ENCODE measurements around the gene FSD1. TPM values are rescaled to one million over a fixed set of nuclear protein-coding genes. Genes with fewer than 3 reads are reported as not detected.
"Not testable (repeated sequence)": the region's sequence is repeated elsewhere in the genome, so short reads cannot be mapped to it uniquely, and the experiment has no call there.

The FSD1 gene
- total RNA-seq, 2 donors from 2014 or later = 0.98 to 2.4 TPM

DNA sequence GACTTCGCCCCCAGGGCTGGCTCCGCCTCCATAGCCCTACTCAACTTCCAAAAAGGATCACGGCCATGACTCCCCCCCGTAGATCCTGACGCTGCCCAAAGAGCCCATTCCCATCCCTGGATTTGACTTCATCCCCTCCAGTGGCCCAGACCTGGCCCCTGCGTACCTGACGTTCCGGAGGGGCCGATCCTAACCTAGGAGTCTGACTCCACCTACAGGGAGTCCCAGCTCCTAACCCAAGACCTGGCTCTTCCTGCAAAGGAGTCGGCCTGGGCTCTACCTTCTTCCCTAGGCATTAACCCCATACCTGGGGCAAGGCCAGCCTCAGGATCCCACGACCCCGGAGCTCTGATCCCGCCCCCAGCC lies 23.5 kb downstream of the FSD1 start:
- Histone ChIP-seq H3K27me3 (no peaks in the 10 kb centered on the region), H3K4me1 (no peaks in the 10 kb centered on the region), H3K9ac (ENCODE audit: low read depth in 2 of 2, low read length in 2 of 2) (no peak overlapping the region), H3K4me3 (no peak overlapping the region), H3K9me3 (no peaks in the 10 kb centered on the region), H3K36me3 (no peaks in the 10 kb centered on the region), H3K27ac (no peak overlapping the region)
- TF ChIP-seq CTCF (IDR thresholded peaks at IDR 0.05) = no peak
- DNase-seq = no peak
- intact Hi-C loops (cut with DNase I) = no loop called here

GRCh38 chr19:4328243-4328990 lies 24.0 kb downstream of the FSD1 start:
- H3K4me1 ChIP-seq = no peaks in the 10 kb centered on the region
- no peak for TF ChIP-seq CTCF (IDR thresholded peaks at IDR 0.05)
- no peaks in the 10 kb centered on the region for H3K27me3 ChIP-seq
- no peaks in the 10 kb centered on the region for H3K9me3 ChIP-seq
- no peak overlapping the region for H3K9ac ChIP-seq (ENCODE audit: low read depth in 2 of 2, low read length in 2 of 2)
- H3K27ac ChIP-seq = no peak overlapping the region
- intact Hi-C loops (cut with DNase I) = no loop called here
- H3K36me3 ChIP-seq = no peaks in the 10 kb centered on the region
- H3K4me3 ChIP-seq = peak overlapping the region; percentile 16
- peak; percentile 94 for DNase-seq

GRCh38 chr19:4328991-4329681 lies 24.7 kb downstream of the FSD1 start:
- H3K9me3 ChIP-seq; H3K27ac ChIP-seq; intact Hi-C loops (cut with DNase I); DNase-seq; H3K4me1 ChIP-seq; H3K36me3 ChIP-seq; H3K27me3 ChIP-seq; H3K9ac ChIP-seq (ENCODE audit: low read depth in 2 of 2, low read length in 2 of 2): not testable (repeated sequence)
- peak overlapping the region; percentile 16 for H3K4me3 ChIP-seq

DNA sequence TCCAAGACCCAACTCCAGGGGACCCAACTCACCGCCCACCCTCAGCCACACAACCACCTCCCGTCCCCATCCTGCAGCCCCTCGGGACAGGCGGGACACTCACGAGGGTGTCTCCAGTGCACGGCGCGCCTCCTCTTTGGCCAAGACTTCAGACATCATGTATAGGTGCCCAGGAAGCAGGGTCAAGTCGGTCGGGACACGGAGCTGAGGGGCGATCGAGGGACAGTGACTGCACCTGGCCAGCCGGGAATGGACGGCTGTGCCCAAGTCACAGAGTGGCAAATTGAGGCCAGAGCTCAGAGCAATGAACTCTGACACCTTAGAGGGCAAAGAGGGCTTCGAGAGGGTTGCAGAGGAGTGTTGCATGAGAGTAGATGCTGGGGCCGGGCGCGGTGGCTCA lies 25.5 kb downstream of the FSD1 start:
- Histone ChIP-seq H3K27ac (no peak overlapping the region), H3K36me3 (no peaks in the 10 kb centered on the region), H3K9me3 (no peaks in the 10 kb centered on the region), H3K9ac (ENCODE audit: low read depth in 2 of 2, low read length in 2 of 2) (no peak overlapping the region), H3K27me3 (no peaks in the 10 kb centered on the region), H3K4me3 (no peak overlapping the region), H3K4me1 (no peaks in the 10 kb centered on the region)
- DNase-seq = no peak
- TF ChIP-seq CTCF (IDR thresholded peaks at IDR 0.05) = no peak
- intact Hi-C loops (cut with DNase I) = no loop called here

GRCh38 chr19:4334929-4335570 lies 30.7 kb downstream of the FSD1 start:
- Histone ChIP-seq H3K27ac (no peak overlapping the region), H3K9me3 (no peaks in the 10 kb centered on the region), H3K27me3 (no peaks in the 10 kb centered on the region), H3K9ac (ENCODE audit: low read depth in 2 of 2, low read length in 2 of 2) (no peak overlapping the region), H3K4me3 (no peak overlapping the region), H3K36me3 (no peaks in the 10 kb centered on the region), H3K4me1 (peaks cover 8% of the 10 kb centered on the region)
- TF ChIP-seq CTCF (IDR thresholded peaks at IDR 0.05) = no peak
- no peak for DNase-seq
- intact Hi-C loops (cut with DNase I) = no loop called here
